H1 (cell line): Measurements from ENCODE around the gene JMJD1C. TPM values are rescaled to one million over a fixed set of nuclear protein-coding genes. Genes with fewer than 3 reads are reported as not detected.

Source experiments
- ATF3 ChIP-seq: IDR thresholded peaks from 2 replicates; pipeline ENCODE4 v1.6.1; 2011; ENCODE audit warnings: low read depth, mild to moderate bottlenecking, low read length; ENCODE audit not compliant: insufficient read depth
- BCL11A ChIP-seq, 2 experiments: IDR thresholded peaks; one replicate each; pipeline ENCODE4 v1.6.1; 2011; ENCODE audit warnings: low read depth in 2 of 2, low read length in 2 of 2, mild to moderate bottlenecking in 2 of 2
- SIRT6 ChIP-seq: IDR thresholded peaks from one replicate; pipeline ENCODE4 v1.7.1; 2012; ENCODE audit warnings: low read length, inconsistent platforms
- SIX5 ChIP-seq: IDR thresholded peaks from 2 replicates; pipeline ENCODE4 v1.6.1; 2011; ENCODE audit warnings: mild to moderate bottlenecking, low read depth, low read length
- SRF ChIP-seq: IDR thresholded peaks from 2 replicates; pipeline ENCODE4 v1.6.1; 2011; ENCODE audit warnings: mild to moderate bottlenecking, low read depth, low read length, moderate library complexity
- TAF7 ChIP-seq: optimal IDR thresholded peaks from 2 replicates; pipeline ENCODE3; 2011; ENCODE audit warnings: low read depth, mild to moderate bottlenecking, inconsistent platforms, low read length, moderate library complexity, borderline replicate concordance
- polyA plus RNA-seq, 7 experiments: library from polyadenylated mRNA; depleted of rRNA in 3 of 7; stranded (reverse) in 5 of 7; unstranded in 2 of 7; fragments of >200 nt in 5 of 7; fragments of 200-250 nt in 2 of 7; gene quantifications; 1 replicate in 5 of 7; 2 replicates in 1 of 7; 4 replicates in 1 of 7; pipeline versions ENCODE4 v1.2.1 to v1.2.3, GENCODE V29; 2011 to 2013; ENCODE audit warnings: missing spikeins in 2 of 7, mixed read lengths in 2 of 7
- total RNA-seq: library from RNA; stranded (reverse); fragmentation: NEBNext Ultra II Directional; extraction: Animal tissue kit (Norgen Biotek cat#: 25700); gene quantifications from 2 replicates; pipeline ENCODE4 v1.2.1, GENCODE V29; 2021

The JMJD1C gene
- total and polyA plus RNA-seq, 2 of the 8 experiments (the other 6 are each of a cell fraction or from before 2014, with no cell fraction given): 54.5 to 210 TPM

DNA sequence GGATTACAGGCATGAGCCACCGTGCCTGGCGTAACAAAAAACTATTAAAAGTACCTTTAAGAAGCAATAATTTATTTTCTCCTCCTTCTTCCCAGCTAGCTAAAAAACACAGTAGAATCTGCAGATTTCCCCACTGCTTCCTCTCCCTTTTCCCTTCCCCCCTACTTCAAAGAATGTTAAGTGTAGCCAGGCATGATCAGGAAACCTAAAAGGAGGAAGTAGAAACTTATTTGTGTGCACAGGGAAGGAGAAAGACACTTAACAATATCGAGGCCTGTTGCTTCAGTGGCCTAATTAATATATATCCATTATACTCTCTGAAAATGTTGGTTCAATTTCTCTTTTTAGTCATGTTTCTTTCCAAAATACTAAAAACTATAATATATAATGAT, 204.9 kb downstream of the JMJD1C start (continued):
- TF ChIP-seq SRF (no peak), SIRT6 (no peak), SIX5 (no peak), ATF3 (no peak), BCL11A (IDR thresholded peaks at IDR 0.05; ENCODE audit: low read depth in 2 of 2, low read length in 2 of 2) (no peak), TAF7 (no peak)
